Common myeloid progenitor, CD34-positive (primary cell): ENCODE measurements around the gene ACVR1B.

Experiments used
- CTCF ChIA-PET: fragments of 350-600 bp; sonication (Branson Sonifier 250); formaldehyde crosslinking; loops from one replicate; lab custom pipeline; 2021; ENCODE audit warnings: antibody characterized with exemption; lab: Charles Lee
- POLR2A ChIA-PET: fragments of 350-600 bp; sonication (Branson Sonifier 250); formaldehyde crosslinking; loops from one replicate; lab custom pipeline; 2021; ENCODE audit warnings: antibody characterized with exemption; lab: Charles Lee
- DNase-seq, 3 donors: peaks; one replicate each; pipeline versions ENCODE4 v3.0.0 to v3.0.0-alpha.2; 2013
- H3K27ac ChIP-seq, 2 experiments: 1 replicate in 1 of 2; 2 replicates in 1 of 2; pipeline ENCODE4 v1.7.0; 2013; ENCODE audit warnings: inconsistent platforms in 2 of 2, low read length in 2 of 2, mild to moderate bottlenecking in 2 of 2, low read depth in 1 of 2, moderate library complexity in 1 of 2; ENCODE audit not compliant: severe bottlenecking in 2 of 2, insufficient read depth in 1 of 2, poor library complexity in 1 of 2
- H3K27me3 ChIP-seq, 5 experiments: replicated peaks in 2 of 5; 1 replicate in 3 of 5; 2 replicates in 2 of 5; pipeline versions ENCODE4 v1.6.1 to v1.7.0; 2013; ENCODE audit warnings: low read length in 4 of 5, mild to moderate bottlenecking in 2 of 5, moderate library complexity in 2 of 5, inconsistent platforms in 1 of 5; ENCODE audit not compliant: insufficient read depth in 5 of 5, control insufficient read depth in 4 of 5
- H3K36me3 ChIP-seq, 4 experiments: 1 replicate in 2 of 4; 2 replicates in 2 of 4; pipeline versions ENCODE4 v1.6.1 to v1.7.0; 2013; ENCODE audit warnings: low read length in 3 of 4, control low read depth in 1 of 4, mild to moderate bottlenecking in 1 of 4; ENCODE audit not compliant: control insufficient read depth in 4 of 4, insufficient read depth in 4 of 4
- H3K4me1 ChIP-seq, 4 experiments: 1 replicate in 3 of 4; 2 replicates in 1 of 4; pipeline versions ENCODE4 v1.6.1 to v1.7.1; 2013; ENCODE audit warnings: low read length in 3 of 4, mild to moderate bottlenecking in 3 of 4, control low read depth in 1 of 4, inconsistent platforms in 1 of 4, moderate library complexity in 1 of 4; ENCODE audit not compliant: control insufficient read depth in 4 of 4, insufficient read depth in 4 of 4; ENCODE audit errors: control extremely low read depth in 1 of 4
- H3K4me3 ChIP-seq, 7 experiments: 1 replicate in 4 of 7; 2 replicates in 3 of 7; pipeline versions ENCODE4 v1.5.1 to v1.7.0; 2013; ENCODE audit warnings: mild to moderate bottlenecking in 7 of 7, low read length in 6 of 7, moderate library complexity in 6 of 7, inconsistent platforms in 2 of 7, low read depth in 2 of 7, control low read depth in 1 of 7; ENCODE audit not compliant: insufficient read depth in 4 of 7, control insufficient read depth in 1 of 7; ENCODE audit errors: extremely low read depth in 1 of 7
- H3K9me3 ChIP-seq, 5 experiments: 1 replicate in 4 of 5; 2 replicates in 1 of 5; pipeline versions ENCODE4 v1.6.1 to v1.7.1; 2013; ENCODE audit warnings: low read length in 4 of 5, mild to moderate bottlenecking in 2 of 5, inconsistent platforms in 1 of 5, low read depth in 1 of 5, moderate library complexity in 1 of 5; ENCODE audit not compliant: control insufficient read depth in 4 of 5, insufficient read depth in 2 of 5; ENCODE audit errors: control extremely low read depth in 1 of 5
- WGBS: methylation state at CpG from one replicate; pipeline ENCODE4 v1.1.5; 2013; ENCODE audit not compliant: insufficient coverage; 5-methylcytosine and 5-hydroxymethylcytosine counted together

ACVR1B gene

DNA sequence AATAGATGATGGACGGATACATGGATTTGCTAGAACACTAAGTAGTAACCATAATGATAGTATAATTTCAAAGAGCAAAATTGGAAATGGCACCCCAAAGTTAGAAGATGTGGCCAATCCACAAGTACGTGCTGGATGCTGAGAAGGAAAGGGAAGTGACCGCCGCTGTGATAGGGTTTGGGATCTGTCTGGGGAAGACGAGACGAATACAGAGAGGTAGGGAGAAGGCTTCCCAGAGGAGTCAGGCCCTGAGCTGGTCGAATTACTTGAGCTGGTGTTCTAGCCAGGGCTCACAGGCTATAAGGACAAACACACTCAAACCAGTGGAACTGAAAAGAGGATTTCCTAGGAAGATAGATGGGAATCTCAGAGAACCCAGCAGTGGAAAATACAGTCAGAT is 9.4 kb upstream of the ACVR1B start:
- Histone ChIP-seq H3K4me1 (peaks cover 0 to 6% (median 2%) of the 10 kb centered on the region in 4 experiments), H3K27me3 (no peaks in the 10 kb centered on the region), H3K4me3 (no peak overlapping the region), H3K36me3 (no peaks in the 10 kb centered on the region), H3K9me3 (peaks cover 3 to 17% (median 8%) of the 10 kb centered on the region in 5 experiments), H3K27ac (no peak overlapping the region)
- ChIA-PET POLR2A (interaction anchor here (0.5 kb wide), 1 partner anchor 75 kb away, joined by 3 read pairs; no protein-coding TSS in a partner anchor), CTCF (interaction anchor here (0.9 to 1.0 kb wide), 3 partner anchors 20 to 54 kb away, joined by 3 to 5 read pairs (median 4); partner anchors contain the start of gene ANKRD33)
- DNase-seq, result no peak
- 93% methylated on average over 6 of the region's 7 CpGs for WGBS

DNA sequence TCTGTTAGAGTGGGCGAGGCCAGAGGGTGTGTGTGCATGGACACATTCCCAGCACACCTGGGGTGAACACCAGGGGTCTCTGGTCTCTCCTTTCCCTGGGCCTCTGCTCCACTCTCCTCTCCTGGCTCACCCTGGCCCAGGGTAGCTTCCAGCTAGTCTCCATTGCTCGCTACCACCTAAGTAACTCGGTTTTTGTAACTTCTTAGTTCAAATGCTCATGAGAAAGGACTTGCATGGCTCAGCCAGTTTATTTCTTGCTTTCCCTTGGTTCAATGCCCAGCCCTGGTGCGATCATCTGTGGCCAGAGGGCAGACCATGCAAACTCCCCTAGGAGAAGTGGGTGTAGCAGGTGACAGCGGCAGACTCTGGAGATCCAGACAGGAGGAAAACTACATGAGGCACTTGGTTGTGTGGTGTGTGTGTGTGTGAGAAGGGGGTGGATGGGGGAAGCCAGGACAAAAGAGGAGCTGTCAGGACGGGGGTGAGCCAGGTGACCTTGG is 8.9 kb upstream of the ACVR1B start:
- Histone ChIP-seq H3K36me3 (no peaks in the 10 kb centered on the region), H3K4me1 (peaks cover 0 to 6% (median 2%) of the 10 kb centered on the region in 4 experiments), H3K27ac (no peak overlapping the region), H3K9me3 (peaks cover 3 to 17% (median 8%) of the 10 kb centered on the region in 5 experiments), H3K4me3 (no peak overlapping the region), H3K27me3 (no peaks in the 10 kb centered on the region)
- WGBS, result 88% methylated on average over 5 of the region's 6 CpGs
- DNase-seq, result no peak
- ChIA-PET CTCF (no interaction called here), POLR2A (interaction anchor here (0.5 kb wide), 1 partner anchor 76 kb away, joined by 3 read pairs; no protein-coding TSS in a partner anchor)

DNA sequence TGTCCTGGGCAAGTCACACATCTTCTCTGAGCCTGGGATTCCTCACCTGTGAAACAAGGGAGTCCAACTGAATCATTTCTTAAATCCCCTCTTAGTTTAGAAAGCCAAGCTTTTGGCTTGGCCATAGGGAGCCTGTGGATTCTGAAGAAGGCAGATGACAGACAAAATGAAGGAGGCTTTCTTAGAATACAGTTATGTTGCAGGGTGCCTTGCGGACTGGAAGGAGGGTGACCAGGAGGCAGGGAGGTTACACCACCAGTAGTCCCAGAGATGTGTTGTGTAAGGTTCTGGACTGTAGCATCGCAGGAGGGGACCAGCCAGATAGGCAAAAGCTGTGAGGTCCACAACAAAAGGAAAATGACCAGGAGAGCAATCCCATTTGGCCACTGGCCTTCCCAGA is 8.2 kb upstream of the ACVR1B start:
- CTCF ChIA-PET, result interaction anchor here (1.2 kb wide), 1 partner anchor 50 kb away, joined by 3 read pairs; no protein-coding TSS in a partner anchor

DNA sequence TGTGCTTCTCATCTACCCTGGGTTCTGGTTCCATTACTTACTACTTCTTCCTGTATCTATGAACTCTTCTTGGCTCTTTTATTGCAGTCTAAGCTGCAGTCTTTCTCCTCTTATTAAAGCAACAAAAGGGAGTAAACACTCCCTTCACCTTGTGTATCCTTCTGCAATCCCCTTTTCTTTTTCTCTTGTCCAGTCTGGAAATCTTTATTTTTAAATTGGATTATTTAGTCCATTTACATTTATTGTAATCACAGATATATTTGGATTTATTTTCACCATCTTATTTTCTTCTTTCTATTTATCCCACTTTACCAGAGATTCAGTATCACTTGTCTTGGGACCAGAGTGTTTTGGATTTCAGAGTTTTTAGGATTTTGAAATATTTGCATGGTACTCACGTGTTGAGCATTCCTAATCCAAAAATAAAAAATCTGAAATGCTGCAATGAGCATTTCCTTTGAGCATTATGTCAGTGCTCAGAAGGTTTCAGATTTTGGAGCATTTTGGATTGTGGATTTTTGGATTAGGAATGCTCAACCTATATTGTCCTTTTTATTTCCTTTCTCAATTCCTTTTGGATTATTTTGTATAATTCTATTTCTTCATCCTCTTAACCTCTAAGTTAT is 6.8 kb upstream of the ACVR1B start:
- Histone ChIP-seq H3K27me3 (peaks cover 0 to 4% (median 3%) of the 10 kb centered on the region in 5 experiments), H3K27ac (no peak overlapping the region), H3K9me3 (peaks cover 3 to 17% (median 8%) of the 10 kb centered on the region in 5 experiments), H3K36me3 (no peaks in the 10 kb centered on the region), H3K4me1 (peaks cover 0 to 6% (median 2%) of the 10 kb centered on the region in 4 experiments), H3K4me3 (no peak overlapping the region)
- DNase-seq, result no peak
- CTCF ChIA-PET, result no interaction called here
- WGBS, result no CpG with 5 or more reads among the region's 1 CpG
- POLR2A ChIA-PET, result no interaction called here

More for the DNA sequence above, 8.2 kb upstream of the ACVR1B start:
- POLR2A ChIA-PET, result no interaction called here
- Histone ChIP-seq H3K27ac (no peak overlapping the region), H3K36me3 (no peaks in the 10 kb centered on the region), H3K4me1 (peaks cover 0 to 6% (median 2%) of the 10 kb centered on the region in 4 experiments), H3K9me3 (peaks cover 3 to 17% (median 8%) of the 10 kb centered on the region in 5 experiments), H3K27me3 (no peaks in the 10 kb centered on the region), H3K4me3 (no peak overlapping the region)
- no peak for DNase-seq
- 100% methylated on average over 2 of the region's 2 CpGs for WGBS

DNA sequence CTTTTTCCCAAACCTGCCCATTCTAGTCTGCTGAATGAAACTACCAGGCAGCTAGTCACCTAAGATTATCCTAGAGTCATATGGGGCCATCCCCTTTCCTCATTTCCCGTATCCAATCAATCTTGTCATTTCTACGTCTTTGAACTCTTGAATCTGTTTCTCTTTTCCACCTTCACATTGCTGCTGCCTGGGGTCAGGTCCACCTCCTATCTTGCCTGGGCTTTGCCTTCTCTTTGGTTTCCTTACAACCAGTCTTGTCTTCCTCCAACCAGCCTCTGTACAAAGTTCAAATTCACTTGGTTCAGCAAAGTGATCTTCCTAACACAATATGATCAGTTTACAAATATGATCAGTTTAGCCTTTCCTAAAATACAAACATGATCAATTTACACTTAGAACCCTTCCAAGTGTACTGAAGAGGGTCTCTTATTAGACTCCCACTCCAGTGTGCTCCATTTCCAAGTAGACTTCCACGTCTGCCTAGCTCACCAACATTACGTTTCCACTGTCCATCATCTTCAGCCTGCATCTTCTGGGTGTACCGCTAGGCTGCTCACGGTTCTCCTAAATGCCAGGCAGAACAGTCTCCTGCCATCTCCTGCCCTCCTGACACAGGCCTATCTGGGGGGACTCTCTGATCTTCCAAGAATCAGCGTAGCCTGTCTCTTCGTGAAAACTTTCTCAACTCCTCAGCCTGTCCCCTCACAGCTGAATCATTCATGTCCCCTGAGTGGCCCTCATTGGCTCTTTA is 4.1 kb upstream of the ACVR1B start:
- Histone ChIP-seq H3K4me1 (peaks cover 0 to 10% (median 7%) of the 10 kb centered on the region in 4 experiments), H3K36me3 (no peaks in the 10 kb centered on the region), H3K9me3 (peaks cover 3 to 17% (median 8%) of the 10 kb centered on the region in 5 experiments), H3K4me3 (no peak overlapping the region), H3K27ac (no peak overlapping the region), H3K27me3 (peaks cover 0 to 7% (median 3%) of the 10 kb centered on the region in 5 experiments)
- ChIA-PET CTCF (interaction anchor here (1.0 to 4.7 kb wide), 4 partner anchors 8 to 31 kb away, joined by 3 to 37 read pairs (median 4); no protein-coding TSS in a partner anchor), POLR2A (no interaction called here)
- over 99% methylated on average over 8 of the region's 8 CpGs for WGBS
- no peak for DNase-seq

DNA sequence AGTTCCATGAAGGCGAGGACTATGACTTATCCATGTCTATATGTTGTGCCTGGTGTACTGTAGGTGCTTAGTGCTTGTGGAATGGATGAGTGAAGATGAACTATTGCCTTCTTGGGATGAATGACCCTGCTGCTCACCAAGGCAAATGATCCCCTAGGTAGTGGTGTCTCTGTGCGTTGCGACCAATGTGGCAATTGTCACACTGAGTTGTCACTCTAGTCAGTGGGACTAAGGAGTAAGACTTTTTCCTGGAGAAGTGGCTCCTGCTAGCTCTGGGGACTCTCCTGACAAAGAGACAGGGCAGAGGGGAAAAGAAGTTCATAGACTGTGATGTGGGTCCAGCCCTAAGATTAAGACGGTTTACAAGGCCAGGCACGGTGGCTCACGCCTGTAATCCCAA is 3.4 kb upstream of the ACVR1B start:
- Histone ChIP-seq H3K36me3 (no peaks in the 10 kb centered on the region), H3K4me1 (peaks cover 2 to 16% (median 11%) of the 10 kb centered on the region in 4 experiments), H3K27me3 (peaks cover 0 to 7% (median 3%) of the 10 kb centered on the region in 5 experiments), H3K4me3 (no peak overlapping the region), H3K9me3 (peaks cover 3 to 17% (median 8%) of the 10 kb centered on the region in 5 experiments), H3K27ac (no peak overlapping the region)
- CTCF ChIA-PET, result interaction anchor here (1.2 to 4.7 kb wide), 2 partner anchors 23 to 27 kb away, joined by 5 to 37 read pairs; no protein-coding TSS in a partner anchor
- DNase-seq, result no peak
- POLR2A ChIA-PET, result no interaction called here
- WGBS, result 100% methylated on average over 6 of the region's 6 CpGs
